Erythroblast (primary cell): ENCODE results near the gene RARS1.

Experiments
- GATA1 ChIP-seq: IDR thresholded peaks from 2 replicates; pipeline ENCODE4 v1.6.1; 2011; ENCODE audit warnings: low read depth, mild to moderate bottlenecking, control low read depth, low read length, moderate library complexity
- POLR2A ChIP-seq: IDR thresholded peaks from 2 replicates; pipeline ENCODE4 v1.6.1; 2011; ENCODE audit warnings: mild to moderate bottlenecking, low read length

- no peak for TF ChIP-seq POLR2A
- TF ChIP-seq GATA1: no peak
Measured at GRCh38 chr5:168477060-168477459, 9.2 kb upstream of the RARS1 start.
